GM23338 (cell line): Measurements from ENCODE around the gene TRIM31. TPM values are rescaled to one million over a fixed set of nuclear protein-coding genes. Genes with fewer than 3 reads are reported as not detected.
"Not testable (repeated sequence)": the region's sequence is repeated elsewhere in the genome, so short reads cannot be mapped to it uniquely, and the experiment has no call there.

Experiments used
- ATAC-seq: fragments of 200-7000 bp; cut with Tn5 transposase; 3 replicates; pipeline ENCODE4 v1.9.1; 2020
- DNase-seq: peaks from one replicate; pipeline ENCODE4 v3.0.0-alpha.2; 2015; ENCODE audit warnings: low spot score
- H2AFZ ChIP-seq: fragments of 200-600 bp; sonication (generic); 2 replicates; pipeline ENCODE4 v1.8.0; 2016; ENCODE audit warnings: antibody characterized with exemption, mild to moderate bottlenecking, moderate library complexity
- H3F3A ChIP-seq: fragments of 200-600 bp; sonication (generic); replicated peaks from 2 replicates; pipeline ENCODE4 v1.8.0; 2017; ENCODE audit warnings: antibody characterized with exemption, mixed run types, low read depth
- H3K27ac ChIP-seq: fragments of 200-600 bp; sonication (generic); 2 replicates; pipeline ENCODE4 v1.6.1; 2016; ENCODE audit warnings: low read depth
- H3K27me3 ChIP-seq: fragments of 200-600 bp; sonication (generic); 2 replicates; pipeline ENCODE4 v1.8.0; 2016; ENCODE audit warnings: mild to moderate bottlenecking, mixed run types, moderate library complexity; ENCODE audit not compliant: insufficient read depth
- H3K36me3 ChIP-seq: fragments of 200-600 bp; sonication (generic); 2 replicates; pipeline ENCODE4 v1.8.0; 2016; ENCODE audit warnings: mild to moderate bottlenecking; ENCODE audit not compliant: insufficient read depth
- H3K4me1 ChIP-seq: fragments of 200-600 bp; sonication (generic); 2 replicates; pipeline ENCODE4 v1.8.0; 2016; ENCODE audit warnings: mild to moderate bottlenecking, moderate library complexity; ENCODE audit not compliant: insufficient read depth
- H3K4me2 ChIP-seq: fragments of 200-600 bp; sonication (generic); 2 replicates; pipeline ENCODE4 v1.7.1; 2017; ENCODE audit warnings: mixed run types
- H3K4me3 ChIP-seq: fragments of 200-600 bp; sonication (generic); 2 replicates; pipeline ENCODE4 v1.6.1; 2016; ENCODE audit warnings: mixed run types
- H3K79me2 ChIP-seq: fragments of 200-600 bp; sonication (generic); replicated peaks from 2 replicates; pipeline ENCODE4 v1.8.0; 2017; ENCODE audit warnings: mild to moderate bottlenecking; ENCODE audit not compliant: insufficient read depth
- H3K9me2 ChIP-seq: fragments of 200-600 bp; sonication (generic); 2 replicates; pipeline ENCODE4 v1.8.0; 2017; ENCODE audit not compliant: insufficient read depth
- H4K20me1 ChIP-seq: fragments of 200-600 bp; sonication (generic); replicated peaks from 2 replicates; pipeline ENCODE4 v1.8.0; 2017; ENCODE audit warnings: mild to moderate bottlenecking; ENCODE audit not compliant: insufficient read depth
- H3K27ac Mint-ChIP-seq: 2 replicates; pipeline ENCODE4 v1.8.0; 2020; ENCODE audit warnings: inconsistent platforms, mild to moderate bottlenecking, moderate library complexity, mixed read lengths
- H3K27me3 Mint-ChIP-seq: 3 replicates; pipeline ENCODE4 v1.8.0; 2022; ENCODE audit warnings: low read depth, mild to moderate bottlenecking, moderate library complexity, mixed read lengths, inconsistent platforms; ENCODE audit not compliant: insufficient read depth, poor library complexity
- H3K36me3 Mint-ChIP-seq: 3 replicates; pipeline ENCODE4 v1.8.0; 2021; ENCODE audit warnings: low read depth, mild to moderate bottlenecking, inconsistent platforms, moderate library complexity, mixed read lengths
- H3K4me1 Mint-ChIP-seq: 3 replicates; pipeline ENCODE4 v1.8.0; 2020; ENCODE audit warnings: mild to moderate bottlenecking, inconsistent platforms, mixed read lengths
- H3K4me3 Mint-ChIP-seq: 3 replicates; pipeline ENCODE4 v1.8.0; 2021; ENCODE audit warnings: moderate library complexity, mild to moderate bottlenecking, inconsistent platforms, mixed read lengths
- H3K9me3 Mint-ChIP-seq: 3 replicates; pipeline ENCODE4 v1.8.0; 2020; ENCODE audit warnings: moderate library complexity, mild to moderate bottlenecking, inconsistent platforms, mixed read lengths
- CTCF ChIP-seq, 2 experiments: fragments of 200-600 bp in 1 of 2; sonication (generic) in 1 of 2; conservative IDR thresholded peaks; 2 replicates each; pipeline versions ENCODE4 v1.5.1 to v1.6.1; 2016 to 2017; ENCODE audit warnings: antibody characterized with exemption in 2 of 2, low read depth in 2 of 2, mild to moderate bottlenecking in 2 of 2, moderate library complexity in 1 of 2
- EZH2 ChIP-seq: fragments of 200-600 bp; sonication (generic); IDR thresholded peaks from one replicate; pipeline ENCODE4 v1.8.0; 2017; ENCODE audit warnings: antibody characterized with exemption, mild to moderate bottlenecking, low read depth; ENCODE audit not compliant: unreplicated experiment
- JUNB ChIP-seq: IDR thresholded peaks from one replicate; pipeline ENCODE4 v1.6.1; 2016; ENCODE audit warnings: antibody characterized with exemption; ENCODE audit not compliant: unreplicated experiment
- NANOG ChIP-seq: IDR thresholded peaks from 2 replicates; pipeline ENCODE4 v1.6.1; 2016; ENCODE audit warnings: antibody characterized with exemption, borderline replicate concordance
- POLR2AphosphoS5 ChIP-seq: IDR thresholded peaks from 2 replicates; pipeline ENCODE4 v1.6.1; 2016; ENCODE audit warnings: antibody characterized with exemption, low read depth
- ZNF114 ChIP-seq: fragments of 250-450 bp; sonication (Bioruptor Pico); IDR thresholded peaks from 2 replicates; pipeline ENCODE4 v1.5.0; 2020; ENCODE audit warnings: mild to moderate bottlenecking, moderate library complexity
- polyA plus RNA-seq: library from polyadenylated mRNA; unstranded; fragments of >200 nt; fragmentation: Nextera tagmentation; extraction: Ambion mirVana; gene quantifications from 2 replicates; pipeline ENCODE4 v1.2.1, GENCODE V29; 2016
- total RNA-seq: library from RNA; depleted of rRNA; stranded (reverse); fragments of >200 nt; shearing (Covaris generic); gene quantifications from 2 replicates; pipeline ENCODE4 v1.2.3, GENCODE V29; 2014
- TF ChIP-seq, protein P1 (sequence below): IDR thresholded peaks from 2 replicates; pipeline ENCODE4 v1.6.1; 2016; ENCODE audit warnings: antibody characterized with exemption
- TF ChIP-seq, protein P2 (sequence below): IDR thresholded peaks from one replicate; pipeline ENCODE4 v1.6.1; 2018; ENCODE audit warnings: antibody characterized with exemption; ENCODE audit not compliant: unreplicated experiment

The TRIM31 gene
- total and polyA plus RNA-seq, 2 experiments from 2014 or later: 0.26 TPM; not detected in 1

- no peak overlapping the region for H3K4me2 ChIP-seq
- H3K4me1 Mint-ChIP-seq: no peaks in the 10 kb centered on the region
- H4K20me1 ChIP-seq: 0 out of 2 replicates have a peak, but pooled peaks cover 4% of the 10 kb centered on the region
- H3K79me2 ChIP-seq: no peaks in the 10 kb centered on the region
- no peaks in the 10 kb centered on the region for H3K9me3 Mint-ChIP-seq
- H3K4me3 ChIP-seq: no peak overlapping the region
- H3F3A ChIP-seq: no peaks in the 10 kb centered on the region
- H3K9me2 ChIP-seq: no peaks in the 10 kb centered on the region
- ATAC-seq (no peak), DNase-seq (no peak)
- no peak overlapping the region for H3K4me3 Mint-ChIP-seq
- no peak overlapping the region for H3K27ac ChIP-seq
- no peak overlapping the region for H3K27ac Mint-ChIP-seq
- no peak overlapping the region for H2AFZ ChIP-seq
- H3K27me3 Mint-ChIP-seq: peaks cover 26% of the 10 kb centered on the region
- H3K4me1 ChIP-seq: no peaks in the 10 kb centered on the region
- no peaks in the 10 kb centered on the region for H3K36me3 Mint-ChIP-seq
- H3K36me3 ChIP-seq: no peaks in the 10 kb centered on the region
- peaks cover 48% of the 10 kb centered on the region for H3K27me3 ChIP-seq
- TF ChIP-seq, protein P1, sequence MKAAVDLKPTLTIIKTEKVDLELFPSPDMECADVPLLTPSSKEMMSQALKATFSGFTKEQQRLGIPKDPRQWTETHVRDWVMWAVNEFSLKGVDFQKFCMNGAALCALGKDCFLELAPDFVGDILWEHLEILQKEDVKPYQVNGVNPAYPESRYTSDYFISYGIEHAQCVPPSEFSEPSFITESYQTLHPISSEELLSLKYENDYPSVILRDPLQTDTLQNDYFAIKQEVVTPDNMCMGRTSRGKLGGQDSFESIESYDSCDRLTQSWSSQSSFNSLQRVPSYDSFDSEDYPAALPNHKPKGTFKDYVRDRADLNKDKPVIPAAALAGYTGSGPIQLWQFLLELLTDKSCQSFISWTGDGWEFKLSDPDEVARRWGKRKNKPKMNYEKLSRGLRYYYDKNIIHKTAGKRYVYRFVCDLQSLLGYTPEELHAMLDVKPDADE: no peak
- TF ChIP-seq ZNF114: no peak
- TF ChIP-seq JUNB: no peak
- no peak for TF ChIP-seq NANOG
- TF ChIP-seq, protein P2, sequence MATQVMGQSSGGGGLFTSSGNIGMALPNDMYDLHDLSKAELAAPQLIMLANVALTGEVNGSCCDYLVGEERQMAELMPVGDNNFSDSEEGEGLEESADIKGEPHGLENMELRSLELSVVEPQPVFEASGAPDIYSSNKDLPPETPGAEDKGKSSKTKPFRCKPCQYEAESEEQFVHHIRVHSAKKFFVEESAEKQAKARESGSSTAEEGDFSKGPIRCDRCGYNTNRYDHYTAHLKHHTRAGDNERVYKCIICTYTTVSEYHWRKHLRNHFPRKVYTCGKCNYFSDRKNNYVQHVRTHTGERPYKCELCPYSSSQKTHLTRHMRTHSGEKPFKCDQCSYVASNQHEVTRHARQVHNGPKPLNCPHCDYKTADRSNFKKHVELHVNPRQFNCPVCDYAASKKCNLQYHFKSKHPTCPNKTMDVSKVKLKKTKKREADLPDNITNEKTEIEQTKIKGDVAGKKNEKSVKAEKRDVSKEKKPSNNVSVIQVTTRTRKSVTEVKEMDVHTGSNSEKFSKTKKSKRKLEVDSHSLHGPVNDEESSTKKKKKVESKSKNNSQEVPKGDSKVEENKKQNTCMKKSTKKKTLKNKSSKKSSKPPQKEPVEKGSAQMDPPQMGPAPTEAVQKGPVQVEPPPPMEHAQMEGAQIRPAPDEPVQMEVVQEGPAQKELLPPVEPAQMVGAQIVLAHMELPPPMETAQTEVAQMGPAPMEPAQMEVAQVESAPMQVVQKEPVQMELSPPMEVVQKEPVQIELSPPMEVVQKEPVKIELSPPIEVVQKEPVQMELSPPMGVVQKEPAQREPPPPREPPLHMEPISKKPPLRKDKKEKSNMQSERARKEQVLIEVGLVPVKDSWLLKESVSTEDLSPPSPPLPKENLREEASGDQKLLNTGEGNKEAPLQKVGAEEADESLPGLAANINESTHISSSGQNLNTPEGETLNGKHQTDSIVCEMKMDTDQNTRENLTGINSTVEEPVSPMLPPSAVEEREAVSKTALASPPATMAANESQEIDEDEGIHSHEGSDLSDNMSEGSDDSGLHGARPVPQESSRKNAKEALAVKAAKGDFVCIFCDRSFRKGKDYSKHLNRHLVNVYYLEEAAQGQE: no peak
These were observed 9.6 kb upstream of the TRIM31 start for GRCh38 chr6:30122515-30122914.

DNA sequence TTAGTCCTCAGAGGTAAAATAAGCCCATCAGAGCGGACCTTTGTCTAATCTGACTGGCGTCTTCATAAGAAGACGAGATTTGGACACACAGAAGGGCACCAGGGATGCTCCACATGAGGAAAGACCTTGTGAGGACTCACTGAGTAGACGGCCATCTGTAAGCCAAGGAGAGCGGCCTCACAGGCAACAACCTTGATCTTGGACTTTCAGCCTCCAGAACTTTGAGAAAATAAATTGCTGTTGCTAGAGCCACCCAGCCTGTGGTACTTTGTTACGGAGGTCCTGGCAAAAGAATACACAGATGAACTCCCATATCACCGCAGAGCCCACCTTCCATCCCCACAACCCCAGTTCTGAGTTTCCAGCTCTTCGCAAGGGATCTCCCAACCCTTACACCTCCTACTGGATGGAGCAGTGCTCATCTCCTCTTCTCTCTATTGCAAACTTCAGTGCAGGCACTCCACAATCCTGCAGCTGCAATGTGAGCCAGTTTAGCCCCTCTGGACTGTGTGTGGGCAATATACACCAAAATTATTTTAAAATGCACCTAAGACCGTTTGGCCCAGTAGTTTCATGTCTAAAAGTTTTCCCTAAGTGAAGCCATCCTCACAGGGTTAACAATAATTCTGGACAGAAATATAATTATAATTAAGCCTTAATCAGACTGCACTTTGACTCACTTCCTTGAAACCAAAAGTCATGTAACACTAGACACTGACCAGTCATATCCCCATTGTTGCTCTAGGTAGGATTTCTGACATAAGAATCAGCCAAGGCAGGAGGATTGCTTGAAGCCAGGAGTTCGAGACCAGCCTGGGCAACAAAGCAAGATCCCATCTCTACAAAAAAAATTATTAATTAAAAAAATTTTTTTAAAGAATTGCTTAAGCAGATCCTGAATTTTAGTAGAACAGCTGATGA is 8.8 kb upstream of the TRIM31 start:
- H3K4me1 ChIP-seq: no peaks in the 10 kb centered on the region
- no peak overlapping the region for H3K4me3 ChIP-seq
- 0 out of 2 replicates have a peak, but pooled peaks cover 4% of the 10 kb centered on the region for H4K20me1 ChIP-seq
- no peak for ATAC-seq
- no peak for TF ChIP-seq EZH2
- no peak for TF ChIP-seq POLR2AphosphoS5
- TF ChIP-seq CTCF (conservative IDR thresholded peaks at IDR 0.05; ENCODE audit: low read depth in 2 of 2): no peak
- H3K4me2 ChIP-seq: no peak overlapping the region
- no peak overlapping the region for H3K27ac Mint-ChIP-seq
- no peak overlapping the region for H2AFZ ChIP-seq
- H3K79me2 ChIP-seq: no peaks in the 10 kb centered on the region
- H3K27ac ChIP-seq: no peak overlapping the region
- no peak for DNase-seq
- H3K9me2 ChIP-seq: no peaks in the 10 kb centered on the region
- no peaks in the 10 kb centered on the region for H3K9me3 Mint-ChIP-seq
- H3K36me3 Mint-ChIP-seq: no peaks in the 10 kb centered on the region
- no peaks in the 10 kb centered on the region for H3K4me1 Mint-ChIP-seq
- no peaks in the 10 kb centered on the region for H3K36me3 ChIP-seq
- H3K27me3 ChIP-seq: peaks cover 40% of the 10 kb centered on the region
- peaks cover 18% of the 10 kb centered on the region for H3K27me3 Mint-ChIP-seq
- H3K4me3 Mint-ChIP-seq: no peak overlapping the region
- H3F3A ChIP-seq: no peaks in the 10 kb centered on the region

DNA sequence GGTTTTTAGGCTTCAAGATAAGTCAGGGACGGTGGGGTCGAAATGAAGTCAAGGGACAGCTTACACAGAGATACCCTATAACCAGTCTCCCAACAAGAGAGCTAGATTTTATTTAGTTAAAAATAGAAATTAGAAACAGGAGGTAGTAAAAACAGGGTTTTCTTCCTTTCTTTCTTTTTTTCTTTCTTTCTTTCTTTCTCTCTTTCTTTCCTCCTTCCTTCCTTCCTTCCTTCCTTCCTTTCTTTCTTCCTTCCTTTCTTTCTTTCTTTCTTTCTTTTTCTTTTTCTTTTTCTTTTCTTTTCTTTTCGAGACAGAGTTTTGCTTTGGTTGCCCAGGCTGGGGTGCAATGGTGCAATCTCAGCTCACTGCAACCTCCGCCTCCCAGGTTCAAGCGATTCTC is 5.8 kb upstream of the TRIM31 start:
- H3K9me3 Mint-ChIP-seq, H3K27me3 Mint-ChIP-seq, H3K4me3 Mint-ChIP-seq, H3K4me3 ChIP-seq, H3K36me3 Mint-ChIP-seq, DNase-seq, H3K4me2 ChIP-seq, H3K36me3 ChIP-seq, H3K4me1 ChIP-seq, H3K27ac Mint-ChIP-seq, H3K9me2 ChIP-seq, H3F3A ChIP-seq, H3K4me1 Mint-ChIP-seq, ATAC-seq, H3K79me2 ChIP-seq, H2AFZ ChIP-seq, H3K27ac ChIP-seq, H4K20me1 ChIP-seq: not testable (repeated sequence)
- H3K27me3 ChIP-seq: peaks cover 24% of the 10 kb centered on the region; the same call in 1 of the 2 replicates
